Motor neuron (in vitro differentiated cells): Measurements from ENCODE around the gene ZNF275. TPM values are rescaled to one million over a fixed set of nuclear protein-coding genes. Genes with fewer than 3 reads are reported as not detected.
"Not testable (repeated sequence)": the region's sequence is repeated elsewhere in the genome, so short reads cannot be mapped to it uniquely, and the experiment has no call there.

ENCODE experiments used
- ATAC-seq, 8 experiments: fragments of 200-7000 bp; cut with Tn5 transposase; replicated peaks in 6 of 8; 2 replicates each; pipeline ENCODE4 v1.8.0; 2021; ENCODE audit warnings: mild to moderate bottlenecking in 8 of 8, moderate library complexity in 8 of 8
- H3K27ac ChIP-seq, 2 donors: fragments of 250-450 bp; sonication (Bioruptor Pico); 2 replicates each; pipeline ENCODE4 v1.9.0; 2021; ENCODE audit warnings: antibody characterized with exemption in 2 of 2, mild to moderate bottlenecking in 2 of 2, moderate library complexity in 1 of 2
- H3K4me1 ChIP-seq, 2 donors: fragments of 250-450 bp; sonication (Bioruptor Pico); replicated peaks in 1 of 2; 2 replicates each; pipeline ENCODE4 v1.6.1; 2021; ENCODE audit warnings: antibody characterized with exemption in 2 of 2, mild to moderate bottlenecking in 2 of 2, moderate library complexity in 1 of 2
- H3K4me3 ChIP-seq, 5 donors: fragments of 250-450 bp; sonication (Bioruptor Pico); 2 replicates each; pipeline ENCODE4 v1.9.0; 2021; ENCODE audit warnings: antibody characterized with exemption in 5 of 5, mild to moderate bottlenecking in 5 of 5, moderate library complexity in 4 of 5
- WGBS, 10 experiments: fragments of 450-650 bp; shearing (Covaris generic); methylation state at CpG; one replicate each; pipeline ENCODE4 v1.0.0; 2022; 5-methylcytosine and 5-hydroxymethylcytosine counted together
- in situ Hi-C, 9 experiments: fragments of 400-800 bp; cut with MboI; loops; one replicate each; pipeline ENCODE4 v1.15.0; 2021; ENCODE audit warnings: low sequenced_read_pairs in 9 of 9, low pct_unique_long_range_greater_than_20kb in 2 of 9; ENCODE audit not compliant: unreplicated experiment in 9 of 9
- total RNA-seq, 8 experiments: library from RNA; unstranded; fragments of 300-600 nt; gene quantifications; 2 replicates each; pipeline versions ENCODE4 v1.2.3 to v1.2.4, GENCODE V29; 2022

Gene ZNF275
- total RNA-seq, 8 experiments from 2014 or later, result 2.6 to 15.8 (median 6.3) TPM

- in situ Hi-C loops, result no loop called here
- ATAC-seq, result no peak
- 40 to 60% methylated on average over 1 to 4 of the region's 14 CpGs; no CpG with 5 or more reads in 8 of the 10 experiments for WGBS, 10 experiments
- Histone ChIP-seq H3K4me1 (no peaks in the 10 kb centered on the region), H3K4me3 (no peak overlapping the region), H3K27ac (no peak overlapping the region)
Observed at GRCh38 chrX:153388722-153389459, 54.9 kb downstream of the ZNF275 start.

- WGBS, 10 experiments, result no CpG with 5 or more reads among the region's 6 CpGs
- ATAC-seq, H3K4me1 ChIP-seq, H3K27ac ChIP-seq, in situ Hi-C loops, H3K4me3 ChIP-seq: not testable (repeated sequence)
Observed at GRCh38 chrX:153389460-153389768, 55.5 kb downstream of the ZNF275 start.

- no peak for ATAC-seq
- no peak overlapping the region for H3K27ac ChIP-seq
- WGBS, 10 experiments, result 40% methylated on average over 15 of the region's 16 CpGs; no CpG with 5 or more reads in 9 of the 10 experiments
- no peak overlapping the region for H3K4me3 ChIP-seq
- H3K4me1 ChIP-seq, result no peaks in the 10 kb centered on the region
- in situ Hi-C loops, result no loop called here
Observed at GRCh38 chrX:153392642-153393321, 58.8 kb downstream of the ZNF275 start.

- whole genome bisulfite sequencing, 10 experiments, result 55 to 95% methylated on average over 4 to 9 of the region's 13 CpGs; no CpG with 5 or more reads in 8 of the 10 experiments
Observed at GRCh38 chrX:153394612-153395011, 60.7 kb downstream of the ZNF275 start.

GRCh38 chrX:153395613-153396319 lies 61.8 kb downstream of the ZNF275 start:
- 50 to 80% methylated on average over 1 to 2 of the region's 26 CpGs; no CpG with 5 or more reads in 8 of the 10 experiments for WGBS, 10 experiments
- H3K4me3 ChIP-seq, result no peak overlapping the region
- H3K4me1 ChIP-seq, result no peaks in the 10 kb centered on the region
- in situ Hi-C loops, result no loop called here
- no peak for ATAC-seq
- no peak overlapping the region for H3K27ac ChIP-seq

More at GRCh38 chrX:153394612-153395011, 60.7 kb downstream of the ZNF275 start:
- no peak overlapping the region for H3K4me3 ChIP-seq
- in situ Hi-C loops, result no loop called here
- no peak for ATAC-seq
- H3K27ac ChIP-seq, result no peak overlapping the region
- H3K4me1 ChIP-seq, result no peaks in the 10 kb centered on the region

- no peak for ATAC-seq
- Histone ChIP-seq H3K27ac (no peak overlapping the region), H3K4me1 (no peaks in the 10 kb centered on the region), H3K4me3 (no peak overlapping the region)
- in situ Hi-C loops, result no loop called here
- WGBS, 10 experiments, result 20% methylated on average over 1 of the region's 26 CpGs; no CpG with 5 or more reads in 9 of the 10 experiments
Observed at GRCh38 chrX:153396320-153397195, 62.6 kb downstream of the ZNF275 start.

GRCh38 chrX:153397256-153397960 lies 63.5 kb downstream of the ZNF275 start:
- WGBS, 10 experiments, result 0 to 80% (median 36%) methylated on average over 1 to 5 of the region's 27 CpGs; no CpG with 5 or more reads in 7 of the 10 experiments
- no peak for ATAC-seq
- Histone ChIP-seq H3K4me3 (no peak overlapping the region), H3K27ac (no peak overlapping the region), H3K4me1 (no peaks in the 10 kb centered on the region)
- in situ Hi-C loops, result no loop called here

GRCh38 chrX:153398275-153398960 lies 64.5 kb downstream of the ZNF275 start:
- Histone ChIP-seq H3K27ac (no peak overlapping the region), H3K4me1 (no peaks in the 10 kb centered on the region), H3K4me3 (no peak overlapping the region)
- 30 to 60% methylated on average over 1 to 9 of the region's 17 CpGs; no CpG with 5 or more reads in 8 of the 10 experiments for WGBS, 10 experiments
- in situ Hi-C loops, result no loop called here
- ATAC-seq, result no peak

GRCh38 chrX:153400146-153401132 lies 66.5 kb downstream of the ZNF275 start:
- WGBS, 10 experiments, result 17 to 34% methylated on average over 1 to 3 of the region's 60 CpGs; no CpG with 5 or more reads in 8 of the 10 experiments
- in situ Hi-C loops, result loop anchor here in 1 of 9 experiments (25.0 kb wide), 1 partner anchor 363 kb away; no protein-coding TSS in a partner anchor
- no peak for ATAC-seq
- no peaks in the 10 kb centered on the region for H3K4me1 ChIP-seq
- H3K4me3 ChIP-seq, result no peak overlapping the region
- H3K27ac ChIP-seq, result no peak overlapping the region

GRCh38 chrX:153401133-153401764 lies 67.3 kb downstream of the ZNF275 start, which contains the start of gene PNMA6E:
TSS of gene PNMA6E (minus strand) at chrX:153401350. CDS start at chrX:153398849, 2,501 bp downstream.
- H3K4me3 ChIP-seq, result no peak within 1 kb of the TSS
- no peak for ATAC-seq
- no peaks in the 10 kb centered on the region for H3K4me1 ChIP-seq
- no peak within 1 kb of the TSS for H3K27ac ChIP-seq
- in situ Hi-C loops, result loop anchor here in 1 of 9 experiments (25.0 kb wide), 1 partner anchor 364 kb away; no protein-coding TSS in a partner anchor
- WGBS, 10 experiments, result 62 to 100% (median 88%) methylated on average over 2 to 18 of the region's 29 CpGs; no CpG with 5 or more reads in 4 of the 10 experiments
